DOHH2 (cell line): ENCODE measurements around the gene ZNF532.
"Not testable (repeated sequence)": the region's sequence is repeated elsewhere in the genome, so short reads cannot be mapped to it uniquely, and the experiment has no call there.

Experiments used
- H3F3A ChIP-seq: fragments of 200-600 bp; sonication (generic), shearing (Covaris generic); 2 replicates; pipeline ENCODE4 v1.6.0; 2016; ENCODE audit warnings: antibody characterized with exemption, mild to moderate bottlenecking; ENCODE audit not compliant: control insufficient read depth, insufficient read depth
- H3K27ac ChIP-seq: fragments of 200-600 bp; sonication (generic); 2 replicates; pipeline ENCODE4 v1.5.1; 2014; ENCODE audit warnings: low read depth, mild to moderate bottlenecking, low read length, moderate library complexity
- H3K27me3 ChIP-seq: fragments of 200-600 bp; sonication (generic); 2 replicates; pipeline ENCODE4 v1.6.1; 2014; ENCODE audit warnings: mild to moderate bottlenecking, low read length, mixed read lengths; ENCODE audit not compliant: control insufficient read depth
- H3K36me3 ChIP-seq: fragments of 200-600 bp; sonication (generic); 2 replicates; pipeline ENCODE4 v1.6.1; 2014; ENCODE audit warnings: mild to moderate bottlenecking, low read length, moderate library complexity, mixed read lengths; ENCODE audit not compliant: control insufficient read depth
- H3K4me1 ChIP-seq: fragments of 200-600 bp; sonication (generic); 2 replicates; pipeline ENCODE4 v1.6.1; 2014; ENCODE audit warnings: mild to moderate bottlenecking, low read length, mixed read lengths; ENCODE audit not compliant: control insufficient read depth
- H3K4me2 ChIP-seq: fragments of 200-600 bp; sonication (generic); 2 replicates; pipeline ENCODE4 v1.6.0; 2014; ENCODE audit warnings: mild to moderate bottlenecking, low read length, moderate library complexity
- H3K4me3 ChIP-seq: fragments of 200-600 bp; sonication (generic); 2 replicates; pipeline ENCODE4 v1.5.1; 2014; ENCODE audit warnings: mild to moderate bottlenecking, low read length, mixed read lengths
- H3K79me2 ChIP-seq: fragments of 200-600 bp; sonication (generic); 2 replicates; pipeline ENCODE4 v1.6.1; 2014; ENCODE audit warnings: mild to moderate bottlenecking, low read length, mixed read lengths; ENCODE audit not compliant: control insufficient read depth
- H3K9me2 ChIP-seq: fragments of 200-600 bp; sonication (generic); replicated peaks from 2 replicates; pipeline ENCODE4 v1.6.1; 2014; ENCODE audit warnings: mild to moderate bottlenecking, low read length, mixed read lengths; ENCODE audit not compliant: control insufficient read depth
- H3K9me3 ChIP-seq: fragments of 200-600 bp; sonication (generic); 2 replicates; pipeline ENCODE4 v1.6.1; 2014; ENCODE audit warnings: antibody characterized with exemption, low read length, mixed read lengths; ENCODE audit not compliant: control insufficient read depth, insufficient read depth
- H4K20me1 ChIP-seq: fragments of 200-600 bp; sonication (generic); 2 replicates; pipeline ENCODE4 v1.6.0; 2014; ENCODE audit warnings: low read depth, mild to moderate bottlenecking, antibody characterized with exemption, low read length, moderate library complexity; ENCODE audit not compliant: control insufficient read depth, insufficient read depth
- EZH2phosphoT487 ChIP-seq: fragments of 200-600 bp; sonication (generic); IDR thresholded peaks from 2 replicates; pipeline ENCODE4 v1.6.1; 2017; ENCODE audit warnings: borderline replicate concordance, mild to moderate bottlenecking, antibody characterized with exemption, low read length, moderate library complexity, mixed read lengths
- TF ChIP-seq, protein P1 (sequence below): fragments of 200-600 bp; sonication (generic); IDR thresholded peaks from one replicate; pipeline ENCODE4 v1.5.1; 2014; ENCODE audit warnings: antibody characterized with exemption, mild to moderate bottlenecking, low read depth, low read length; ENCODE audit not compliant: poor library complexity, severe bottlenecking

Gene ZNF532

DNA sequence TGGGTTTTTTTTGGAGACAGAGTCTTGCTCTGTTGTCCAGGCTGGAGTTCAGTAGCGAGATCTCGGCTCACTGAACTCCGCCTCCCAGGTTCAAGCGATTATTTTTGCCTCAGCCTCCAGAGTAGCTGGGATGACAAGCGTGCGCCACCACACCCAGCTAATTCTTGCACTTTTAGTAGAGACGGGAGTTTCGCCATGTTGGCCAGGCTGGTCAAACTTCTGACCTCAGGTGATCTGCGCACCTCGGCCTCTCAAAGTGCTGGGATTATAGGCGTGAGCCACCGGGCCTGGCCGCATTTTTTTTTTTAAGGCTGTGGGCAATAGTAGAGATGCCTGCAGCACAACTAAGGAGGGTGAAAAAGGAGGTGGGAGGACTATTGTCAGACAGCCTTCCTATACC is 41.7 kb upstream of the ZNF532 start:
- Histone ChIP-seq H3K36me3 (no peaks in the 10 kb centered on the region), H3F3A (no peaks in the 10 kb centered on the region), H3K27ac (no peak overlapping the region), H3K4me1 (peaks cover 5% of the 10 kb centered on the region; the same call in 1 of the 2 replicates), H3K4me2 (no peak overlapping the region), H3K4me3 (no peak overlapping the region), H3K79me2 (no peaks in the 10 kb centered on the region), H3K9me2 (no peaks in the 10 kb centered on the region), H4K20me1 (no peaks in the 10 kb centered on the region), H3K27me3 (0 out of 2 replicates have a peak, but pooled peaks cover 2% of the 10 kb centered on the region), H3K9me3 (peaks cover 4% of the 10 kb centered on the region; the same call in 1 of the 2 replicates)
- no peak for TF ChIP-seq EZH2phosphoT487
- TF ChIP-seq, protein P1, sequence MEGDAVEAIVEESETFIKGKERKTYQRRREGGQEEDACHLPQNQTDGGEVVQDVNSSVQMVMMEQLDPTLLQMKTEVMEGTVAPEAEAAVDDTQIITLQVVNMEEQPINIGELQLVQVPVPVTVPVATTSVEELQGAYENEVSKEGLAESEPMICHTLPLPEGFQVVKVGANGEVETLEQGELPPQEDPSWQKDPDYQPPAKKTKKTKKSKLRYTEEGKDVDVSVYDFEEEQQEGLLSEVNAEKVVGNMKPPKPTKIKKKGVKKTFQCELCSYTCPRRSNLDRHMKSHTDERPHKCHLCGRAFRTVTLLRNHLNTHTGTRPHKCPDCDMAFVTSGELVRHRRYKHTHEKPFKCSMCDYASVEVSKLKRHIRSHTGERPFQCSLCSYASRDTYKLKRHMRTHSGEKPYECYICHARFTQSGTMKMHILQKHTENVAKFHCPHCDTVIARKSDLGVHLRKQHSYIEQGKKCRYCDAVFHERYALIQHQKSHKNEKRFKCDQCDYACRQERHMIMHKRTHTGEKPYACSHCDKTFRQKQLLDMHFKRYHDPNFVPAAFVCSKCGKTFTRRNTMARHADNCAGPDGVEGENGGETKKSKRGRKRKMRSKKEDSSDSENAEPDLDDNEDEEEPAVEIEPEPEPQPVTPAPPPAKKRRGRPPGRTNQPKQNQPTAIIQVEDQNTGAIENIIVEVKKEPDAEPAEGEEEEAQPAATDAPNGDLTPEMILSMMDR, result no peak

DNA sequence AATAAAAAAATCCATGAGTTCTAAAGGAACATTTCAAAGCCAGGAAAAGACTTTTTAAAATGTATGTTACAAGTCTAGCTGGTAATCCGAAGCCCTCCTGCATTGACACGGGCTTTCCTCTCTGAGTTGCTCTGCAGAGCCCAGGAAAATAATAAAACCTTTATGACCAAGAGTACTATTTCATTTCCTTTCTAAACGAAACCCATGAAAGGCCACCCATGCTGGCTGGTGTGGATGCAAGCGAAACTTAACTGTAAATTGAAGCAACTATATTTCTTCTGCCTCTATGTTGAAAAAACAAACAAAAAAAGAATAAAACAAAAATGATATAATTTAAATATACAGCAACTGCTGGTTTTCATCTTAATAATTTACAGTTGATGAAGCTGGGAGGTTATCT is 41.3 kb upstream of the ZNF532 start:
- Histone ChIP-seq H3K27ac (no peak overlapping the region), H3K4me1 (peaks cover 5% of the 10 kb centered on the region; the same call in 1 of the 2 replicates), H3K9me2 (no peaks in the 10 kb centered on the region), H3K79me2 (no peaks in the 10 kb centered on the region), H3K9me3 (peaks cover 4% of the 10 kb centered on the region; the same call in 1 of the 2 replicates), H3K36me3 (no peaks in the 10 kb centered on the region), H4K20me1 (no peaks in the 10 kb centered on the region), H3F3A (no peaks in the 10 kb centered on the region), H3K4me2 (no peak overlapping the region), H3K27me3 (0 out of 2 replicates have a peak, but pooled peaks cover 2% of the 10 kb centered on the region), H3K4me3 (no peak overlapping the region)
- TF ChIP-seq, protein P1, result no peak
- no peak for TF ChIP-seq EZH2phosphoT487

GRCh38 chr18:58826926-58827325 is 37.8 kb upstream of the ZNF532 start:
- not testable (repeated sequence) for H4K20me1 ChIP-seq, H3K4me2 ChIP-seq, H3K4me1 ChIP-seq, H3K27ac ChIP-seq, H3K9me2 ChIP-seq, H3K9me3 ChIP-seq, H3K4me3 ChIP-seq, H3F3A ChIP-seq, H3K79me2 ChIP-seq, H3K27me3 ChIP-seq, H3K36me3 ChIP-seq

- no peak overlapping the region for H3K4me3 ChIP-seq
- H4K20me1 ChIP-seq, result no peaks in the 10 kb centered on the region
- TF ChIP-seq, protein P1, result no peak
- TF ChIP-seq EZH2phosphoT487, result no peak
- H3K36me3 ChIP-seq, result no peaks in the 10 kb centered on the region
- no peak overlapping the region for H3K4me2 ChIP-seq
- no peaks in the 10 kb centered on the region for H3F3A ChIP-seq
- H3K9me2 ChIP-seq, result no peaks in the 10 kb centered on the region
- H3K79me2 ChIP-seq, result no peaks in the 10 kb centered on the region
- no peaks in the 10 kb centered on the region for H3K27me3 ChIP-seq
- H3K4me1 ChIP-seq, result no peaks in the 10 kb centered on the region
- peaks cover 4% of the 10 kb centered on the region; the same call in 1 of the 2 replicates for H3K9me3 ChIP-seq
- H3K27ac ChIP-seq, result no peak overlapping the region
Measured at GRCh38 chr18:58827428-58827827, 37.2 kb upstream of the ZNF532 start.
